ENCODE measurements around the gene PDK4. TPM values are rescaled to one million over a fixed set of nuclear protein-coding genes. Genes with fewer than 3 reads are reported as not detected.
A peak's percentile ranks its signal among the peaks of the same experiment; 100 is the strongest.

The PDK4 gene
- total and polyA plus RNA-seq, 9 of the 15 experiments (the other 6 are each of a cell fraction or from before 2014, with no cell fraction given), result 0.03 to 0.24 (median 0.08) TPM; not detected in 2

- peak; percentile 46; the same call in 1 of the 2 replicates for TF ChIP-seq NCOA6 (IDR thresholded peaks at IDR 0.05)
- no peak for TF ChIP-seq NR2C2 (CRISPR knock-in tag; IDR thresholded peaks at IDR 0.05)
- TF ChIP-seq NR2C2 (tag; IDR thresholded peaks at IDR 0.05), result peak; percentile 89
- no peak for TF ChIP-seq NR2C1 (IDR thresholded peaks at IDR 0.05)
- peak; percentile 72 for TF ChIP-seq NR2C1 (tag; IDR thresholded peaks at IDR 0.05)
- TF ChIP-seq ZNF174 (CRISPR knock-in tag; IDR thresholded peaks at IDR 0.05), result no peak
- 0 out of 2 replicates have a peak, but pooled peaks have one; percentile 18 for TF ChIP-seq ELF1 (tag; IDR thresholded peaks at IDR 0.05)
- TF ChIP-seq MEIS2 (IDR thresholded peaks at IDR 0.05; ENCODE audit: partially characterized antibody), result peak; percentile 37
- TF ChIP-seq MTA3 (IDR thresholded peaks at IDR 0.05; ENCODE audit: borderline replicate concordance), result 0 out of 2 replicates have a peak, but pooled peaks have one; percentile 28
- TF ChIP-seq OTX1 (CRISPR knock-in tag; IDR thresholded peaks at IDR 0.05), result no peak
- TF ChIP-seq HOXB6 (CRISPR knock-in tag; IDR thresholded peaks at IDR 0.05; ENCODE audit: borderline replicate concordance), result no peak
- peak; percentile 19; the same call in 1 of the 2 replicates for TF ChIP-seq CBFA2T3 (IDR thresholded peaks at IDR 0.05)
- peak; percentile 93 for TF ChIP-seq NCOR1 (IDR thresholded peaks at IDR 0.05)
- TF ChIP-seq FOXJ2 (tag; IDR thresholded peaks at IDR 0.05), result peak; percentile 73; the same call in 1 of the 2 replicates
- no peak for TF ChIP-seq GATAD2B (IDR thresholded peaks at IDR 0.05; ENCODE audit: borderline replicate concordance)
- TF ChIP-seq SFPQ (IDR thresholded peaks at IDR 0.05; ENCODE audit: low read depth, low read length), result no peak
- 0 out of 2 replicates have a peak, but pooled peaks have one; percentile 51 for TF ChIP-seq ZNF584 (CRISPR knock-in tag; IDR thresholded peaks at IDR 0.05; ENCODE audit: low read depth)
- peak; percentile 46 for TF ChIP-seq EP300 (IDR thresholded peaks at IDR 0.05; ENCODE audit: low read length)
- 0 out of 2 replicates have a peak, but pooled peaks have one; percentile 13 for TF ChIP-seq ARID1B (IDR thresholded peaks at IDR 0.05)
- TF ChIP-seq JUN (IDR thresholded peaks at IDR 0.05; ENCODE audit: borderline replicate concordance, low read depth, low read length), result no peak
- no peak for TF ChIP-seq JUN (CRISPR knock-in tag; IDR thresholded peaks at IDR 0.05; ENCODE audit: borderline replicate concordance)
- no peak for TF ChIP-seq ZNF324 (CRISPR knock-in tag; IDR thresholded peaks at IDR 0.05)
- TF ChIP-seq FOXP1 (CRISPR knock-in tag; IDR thresholded peaks at IDR 0.05), result no peak
- TF ChIP-seq PML (IDR thresholded peaks at IDR 0.05; ENCODE audit: low read length), result no peak
- peak; percentile 55 for TF ChIP-seq CTBP1 (IDR thresholded peaks at IDR 0.05; ENCODE audit: borderline replicate concordance)
- no peak for TF ChIP-seq PRMT5 (CRISPR knock-in tag; IDR thresholded peaks at IDR 0.05)
- TF ChIP-seq MAFK (IDR thresholded peaks at IDR 0.05; ENCODE audit: low read length), result 0 out of 2 replicates have a peak, but pooled peaks have one; percentile 14
Observed at GRCh38 chr7:95608359-95609173, 12.2 kb upstream of the PDK4 start (continued).

Measured in K562 (cell line).